Liver (tissue), 9 donors: Measurements from ENCODE around the gene SIRPB1. TPM values are rescaled to one million over a fixed set of nuclear protein-coding genes. Genes with fewer than 3 reads are reported as not detected.

Source experiments
- DNase-seq: peaks from one replicate; pipeline ENCODE4 v3.0.0-alpha.2; 2017; ENCODE audit warnings: low spot score
- H3K27ac ChIP-seq, 2 donors: one replicate each; pipeline ENCODE4 v1.7.0; 2013; ENCODE audit warnings: inconsistent platforms in 2 of 2, low read length in 2 of 2, control low read depth in 1 of 2, low read depth in 1 of 2, mild to moderate bottlenecking in 1 of 2
- H3K27me3 ChIP-seq, 4 donors: one replicate each; pipeline versions ENCODE4 v1.6.1 to v1.7.0; 2013; ENCODE audit warnings: low read length in 3 of 4, inconsistent platforms in 1 of 4, mild to moderate bottlenecking in 1 of 4, moderate library complexity in 1 of 4; ENCODE audit not compliant: control insufficient read depth in 4 of 4, insufficient read depth in 4 of 4
- H3K36me3 ChIP-seq, 4 donors: one replicate each; pipeline versions ENCODE4 v1.6.1 to v1.7.0; 2013; ENCODE audit warnings: low read length in 3 of 4, mild to moderate bottlenecking in 3 of 4, low read depth in 1 of 4, moderate library complexity in 1 of 4; ENCODE audit not compliant: control insufficient read depth in 4 of 4, insufficient read depth in 3 of 4
- H3K4me1 ChIP-seq, 4 donors: one replicate each; pipeline versions ENCODE4 v1.6.1 to v1.7.0; 2013; ENCODE audit warnings: low read length in 3 of 4, mild to moderate bottlenecking in 3 of 4, moderate library complexity in 1 of 4; ENCODE audit not compliant: control insufficient read depth in 4 of 4, insufficient read depth in 4 of 4
- H3K4me3 ChIP-seq, 3 donors: one replicate each; pipeline versions ENCODE4 v1.6.1 to v1.7.0; 2013; ENCODE audit warnings: low read length in 3 of 3, control low read depth in 1 of 3, low read depth in 1 of 3, mild to moderate bottlenecking in 1 of 3
- H3K9ac ChIP-seq, 2 donors: one replicate each; pipeline ENCODE4 v1.7.0; 2013; ENCODE audit warnings: low read length in 2 of 2, mild to moderate bottlenecking in 2 of 2, moderate library complexity in 2 of 2, control low read depth in 1 of 2, low read depth in 1 of 2
- H3K9me3 ChIP-seq, 4 donors: one replicate each; pipeline versions ENCODE4 v1.6.1 to v1.7.0; 2013; ENCODE audit warnings: low read length in 3 of 4; ENCODE audit not compliant: control insufficient read depth in 4 of 4
- FOXA1 ChIP-seq: IDR thresholded peaks from 2 replicates; pipeline ENCODE4 v1.6.1; 2016; ENCODE audit warnings: antibody characterized with exemption
- GABPA ChIP-seq, 2 donors: IDR thresholded peaks in 1 of 2; conservative IDR thresholded peaks in 1 of 2; 2 replicates each; pipeline ENCODE4 v1.6.1; 2016; ENCODE audit warnings: antibody characterized with exemption in 2 of 2, mild to moderate bottlenecking in 1 of 2, moderate library complexity in 1 of 2
- HNF4G ChIP-seq: IDR thresholded peaks from 2 replicates; pipeline ENCODE4 v1.6.1; 2016; ENCODE audit warnings: antibody characterized with exemption
- RAD21 ChIP-seq, 2 donors: IDR thresholded peaks; 2 replicates each; pipeline ENCODE4 v1.6.1; 2016; ENCODE audit warnings: antibody characterized with exemption in 2 of 2, mild to moderate bottlenecking in 2 of 2
- whole genome bisulfite sequencing: extraction: QIAGEN DNeasy Blood & Tissue Kit; methylation state at CpG from one replicate; pipeline ENCODE4 v1.1.7; 2013; 5-methylcytosine and 5-hydroxymethylcytosine counted together
- polyA plus RNA-seq, 2 donors: library from polyadenylated mRNA; stranded (reverse) in 1 of 2; unstranded in 1 of 2; fragments of 200-250 nt in 1 of 2; fragments of >200 nt in 1 of 2; fragmentation: Nextera tagmentation in 1 of 2; extraction: Ambion mirVana in 1 of 2; gene quantifications; one replicate each; pipeline versions ENCODE4 v1.2.1 to v1.2.3, GENCODE V29; 2013 to 2015
- total RNA-seq, 2 donors: library from RNA; depleted of rRNA; stranded (reverse); fragments of >200 nt; gene quantifications; one replicate each; pipeline ENCODE4 v1.2.3, GENCODE V29; 2014
- TF ChIP-seq, protein P1 (sequence below): fragments of 150-350 bp; IDR thresholded peaks from 2 replicates; pipeline ENCODE4 v1.5.1; 2017; ENCODE audit warnings: improper control_type of control experiment, low read depth, low read length; ENCODE audit not compliant: missing input control
- TF ChIP-seq, protein P2 (sequence below): IDR thresholded peaks from 2 replicates; pipeline ENCODE4 v1.6.1; 2016; ENCODE audit warnings: antibody characterized with exemption
- TF ChIP-seq, protein P3 (sequence below): IDR thresholded peaks from 2 replicates; pipeline ENCODE4 v1.6.1; 2016; ENCODE audit warnings: antibody characterized with exemption
- TF ChIP-seq, protein P4 (sequence below): IDR thresholded peaks from 2 replicates; pipeline ENCODE4 v1.6.1; 2016; ENCODE audit warnings: antibody characterized with exemption
- TF ChIP-seq, protein P5 (sequence below): IDR thresholded peaks from 2 replicates; pipeline ENCODE4 v1.6.1; 2016; ENCODE audit warnings: antibody characterized with exemption, mild to moderate bottlenecking
- donor health status: healthy.
- donor health status: healthy.
- donor health status: healthy.
- donor health status: healthy.
- donor health status: healthy.

Gene SIRPB1
- total and polyA plus RNA-seq, 4 donors: 0.47 to 4.4 (median 1.4) TPM

DNA sequence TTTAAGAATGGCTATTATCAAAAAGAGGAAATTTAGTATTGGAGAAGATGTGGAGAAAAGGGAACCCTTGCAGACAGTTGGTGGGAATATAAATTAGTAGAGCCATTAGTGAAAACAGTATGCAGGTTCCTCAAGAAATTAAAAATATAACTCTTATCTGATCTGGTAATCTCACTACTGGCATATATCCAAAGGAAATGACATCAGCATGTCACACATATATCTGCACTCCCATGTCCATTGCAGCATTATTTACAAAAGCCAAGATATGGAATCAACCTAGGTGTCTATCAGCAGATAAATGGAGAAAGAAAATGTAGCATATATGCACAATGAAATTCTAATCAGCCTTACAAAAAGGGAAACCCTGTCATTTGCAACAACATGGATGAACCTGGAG lies 35.2 kb upstream of the SIRPB1 start (continued):
- TF ChIP-seq, protein P1, sequence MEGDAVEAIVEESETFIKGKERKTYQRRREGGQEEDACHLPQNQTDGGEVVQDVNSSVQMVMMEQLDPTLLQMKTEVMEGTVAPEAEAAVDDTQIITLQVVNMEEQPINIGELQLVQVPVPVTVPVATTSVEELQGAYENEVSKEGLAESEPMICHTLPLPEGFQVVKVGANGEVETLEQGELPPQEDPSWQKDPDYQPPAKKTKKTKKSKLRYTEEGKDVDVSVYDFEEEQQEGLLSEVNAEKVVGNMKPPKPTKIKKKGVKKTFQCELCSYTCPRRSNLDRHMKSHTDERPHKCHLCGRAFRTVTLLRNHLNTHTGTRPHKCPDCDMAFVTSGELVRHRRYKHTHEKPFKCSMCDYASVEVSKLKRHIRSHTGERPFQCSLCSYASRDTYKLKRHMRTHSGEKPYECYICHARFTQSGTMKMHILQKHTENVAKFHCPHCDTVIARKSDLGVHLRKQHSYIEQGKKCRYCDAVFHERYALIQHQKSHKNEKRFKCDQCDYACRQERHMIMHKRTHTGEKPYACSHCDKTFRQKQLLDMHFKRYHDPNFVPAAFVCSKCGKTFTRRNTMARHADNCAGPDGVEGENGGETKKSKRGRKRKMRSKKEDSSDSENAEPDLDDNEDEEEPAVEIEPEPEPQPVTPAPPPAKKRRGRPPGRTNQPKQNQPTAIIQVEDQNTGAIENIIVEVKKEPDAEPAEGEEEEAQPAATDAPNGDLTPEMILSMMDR: no peak
- TF ChIP-seq, protein P2, sequence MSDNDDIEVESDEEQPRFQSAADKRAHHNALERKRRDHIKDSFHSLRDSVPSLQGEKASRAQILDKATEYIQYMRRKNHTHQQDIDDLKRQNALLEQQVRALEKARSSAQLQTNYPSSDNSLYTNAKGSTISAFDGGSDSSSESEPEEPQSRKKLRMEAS: no peak
- TF ChIP-seq, protein P3, sequence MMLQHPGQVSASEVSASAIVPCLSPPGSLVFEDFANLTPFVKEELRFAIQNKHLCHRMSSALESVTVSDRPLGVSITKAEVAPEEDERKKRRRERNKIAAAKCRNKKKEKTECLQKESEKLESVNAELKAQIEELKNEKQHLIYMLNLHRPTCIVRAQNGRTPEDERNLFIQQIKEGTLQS: no peak
- TF ChIP-seq GABPA (IDR thresholded peaks at IDR 0.05 in 1 of 2, conservative IDR thresholded peaks at IDR 0.05 in 1 of 2): no peak
- TF ChIP-seq FOXA1: no peak

DNA sequence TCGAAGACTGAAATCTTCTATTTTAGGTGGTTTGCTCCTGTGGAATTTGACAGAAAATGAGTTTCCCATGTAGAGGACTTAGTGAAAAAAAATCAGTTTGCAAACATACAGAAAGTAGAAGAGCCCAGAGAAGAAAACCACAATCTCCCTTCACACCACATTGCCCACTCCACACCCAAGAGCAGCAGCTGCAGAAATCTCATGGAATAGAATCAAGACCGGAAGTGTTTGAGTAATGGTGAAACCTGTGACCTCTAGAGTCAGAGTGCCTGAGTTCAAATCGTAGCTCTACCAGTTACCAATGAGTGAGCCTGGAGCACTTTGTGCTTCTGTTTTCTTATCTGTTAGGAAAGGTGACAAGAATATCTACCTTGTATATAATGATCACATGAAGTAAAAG lies 33.2 kb upstream of the SIRPB1 start:
- no peak for DNase-seq
- H3K4me1 ChIP-seq: no peaks in the 10 kb centered on the region
- H3K9me3 ChIP-seq: no peaks in the 10 kb centered on the region
- H3K27ac ChIP-seq: no peak overlapping the region
- H3K27me3 ChIP-seq: no peaks in the 10 kb centered on the region
- no peaks in the 10 kb centered on the region for H3K36me3 ChIP-seq
- WGBS: 48% methylated on average over 3 of the region's 3 CpGs
- no peak overlapping the region for H3K9ac ChIP-seq
- TF ChIP-seq HNF4G: no peak
- TF ChIP-seq, protein P1: no peak
- H3K4me3 ChIP-seq: no peak overlapping the region

DNA sequence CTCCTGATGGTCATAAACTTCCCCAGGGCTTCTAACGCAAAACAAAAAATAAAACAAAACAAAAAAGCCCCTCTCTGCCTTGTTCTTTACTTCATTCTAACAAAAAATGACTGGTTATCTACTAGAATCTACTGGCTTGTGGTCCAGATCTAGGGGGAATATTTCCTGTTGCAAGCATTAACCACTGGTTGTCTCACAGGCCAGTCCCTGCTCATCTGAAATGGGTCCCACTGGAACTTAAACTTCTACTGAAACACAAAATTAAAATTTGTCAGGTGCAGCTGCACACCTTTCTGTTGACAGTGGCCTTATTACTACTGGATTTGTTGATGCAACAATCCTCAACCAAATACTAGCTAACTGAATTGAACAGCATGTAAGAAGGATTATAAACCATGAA lies 32.3 kb upstream of the SIRPB1 start:
- Histone ChIP-seq H3K4me3 (no peak overlapping the region), H3K9me3 (no peaks in the 10 kb centered on the region), H3K36me3 (no peaks in the 10 kb centered on the region), H3K4me1 (no peaks in the 10 kb centered on the region), H3K9ac (no peak overlapping the region), H3K27ac (no peak overlapping the region), H3K27me3 (no peaks in the 10 kb centered on the region)
- no peak for DNase-seq
- 57% methylated on average over 1 of the region's 1 CpG for WGBS
- TF ChIP-seq, protein P3: no peak
- TF ChIP-seq GABPA (IDR thresholded peaks at IDR 0.05 in 1 of 2, conservative IDR thresholded peaks at IDR 0.05 in 1 of 2) (no peak), HNF4G (no peak), RAD21 (IDR thresholded peaks at IDR 0.05) (no peak)
- TF ChIP-seq, protein P4, sequence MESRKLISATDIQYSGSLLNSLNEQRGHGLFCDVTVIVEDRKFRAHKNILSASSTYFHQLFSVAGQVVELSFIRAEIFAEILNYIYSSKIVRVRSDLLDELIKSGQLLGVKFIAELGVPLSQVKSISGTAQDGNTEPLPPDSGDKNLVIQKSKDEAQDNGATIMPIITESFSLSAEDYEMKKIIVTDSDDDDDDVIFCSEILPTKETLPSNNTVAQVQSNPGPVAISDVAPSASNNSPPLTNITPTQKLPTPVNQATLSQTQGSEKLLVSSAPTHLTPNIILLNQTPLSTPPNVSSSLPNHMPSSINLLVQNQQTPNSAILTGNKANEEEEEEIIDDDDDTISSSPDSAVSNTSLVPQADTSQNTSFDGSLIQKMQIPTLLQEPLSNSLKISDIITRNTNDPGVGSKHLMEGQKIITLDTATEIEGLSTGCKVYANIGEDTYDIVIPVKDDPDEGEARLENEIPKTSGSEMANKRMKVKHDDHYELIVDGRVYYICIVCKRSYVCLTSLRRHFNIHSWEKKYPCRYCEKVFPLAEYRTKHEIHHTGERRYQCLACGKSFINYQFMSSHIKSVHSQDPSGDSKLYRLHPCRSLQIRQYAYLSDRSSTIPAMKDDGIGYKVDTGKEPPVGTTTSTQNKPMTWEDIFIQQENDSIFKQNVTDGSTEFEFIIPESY: no peak
- TF ChIP-seq, protein P1: no peak
- TF ChIP-seq, protein P5, sequence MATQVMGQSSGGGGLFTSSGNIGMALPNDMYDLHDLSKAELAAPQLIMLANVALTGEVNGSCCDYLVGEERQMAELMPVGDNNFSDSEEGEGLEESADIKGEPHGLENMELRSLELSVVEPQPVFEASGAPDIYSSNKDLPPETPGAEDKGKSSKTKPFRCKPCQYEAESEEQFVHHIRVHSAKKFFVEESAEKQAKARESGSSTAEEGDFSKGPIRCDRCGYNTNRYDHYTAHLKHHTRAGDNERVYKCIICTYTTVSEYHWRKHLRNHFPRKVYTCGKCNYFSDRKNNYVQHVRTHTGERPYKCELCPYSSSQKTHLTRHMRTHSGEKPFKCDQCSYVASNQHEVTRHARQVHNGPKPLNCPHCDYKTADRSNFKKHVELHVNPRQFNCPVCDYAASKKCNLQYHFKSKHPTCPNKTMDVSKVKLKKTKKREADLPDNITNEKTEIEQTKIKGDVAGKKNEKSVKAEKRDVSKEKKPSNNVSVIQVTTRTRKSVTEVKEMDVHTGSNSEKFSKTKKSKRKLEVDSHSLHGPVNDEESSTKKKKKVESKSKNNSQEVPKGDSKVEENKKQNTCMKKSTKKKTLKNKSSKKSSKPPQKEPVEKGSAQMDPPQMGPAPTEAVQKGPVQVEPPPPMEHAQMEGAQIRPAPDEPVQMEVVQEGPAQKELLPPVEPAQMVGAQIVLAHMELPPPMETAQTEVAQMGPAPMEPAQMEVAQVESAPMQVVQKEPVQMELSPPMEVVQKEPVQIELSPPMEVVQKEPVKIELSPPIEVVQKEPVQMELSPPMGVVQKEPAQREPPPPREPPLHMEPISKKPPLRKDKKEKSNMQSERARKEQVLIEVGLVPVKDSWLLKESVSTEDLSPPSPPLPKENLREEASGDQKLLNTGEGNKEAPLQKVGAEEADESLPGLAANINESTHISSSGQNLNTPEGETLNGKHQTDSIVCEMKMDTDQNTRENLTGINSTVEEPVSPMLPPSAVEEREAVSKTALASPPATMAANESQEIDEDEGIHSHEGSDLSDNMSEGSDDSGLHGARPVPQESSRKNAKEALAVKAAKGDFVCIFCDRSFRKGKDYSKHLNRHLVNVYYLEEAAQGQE: no peak
